Omental fat pad (tissue), 4 donors: Measurements from ENCODE around the gene TPRN. TPM values are rescaled to one million over a fixed set of nuclear protein-coding genes. Genes with fewer than 3 reads are reported as not detected.

ENCODE experiments used
- ATAC-seq: fragments of 150-250 bp; one replicate; pipeline ENCODE4 v1.9.1; 2016; ENCODE audit warnings: mild to moderate bottlenecking, moderate library complexity; ENCODE audit not compliant: low FRiP score
- DNase-seq: peaks from one replicate; pipeline ENCODE4 v3.0.0-alpha.2; 2019; ENCODE audit warnings: low spot score
- CTCF ChIP-seq, 3 donors: fragments of 450-650 bp; IDR thresholded peaks; one replicate each; pipeline ENCODE4 v1.5.1; 2016 to 2017; ENCODE audit warnings: antibody characterized with exemption in 3 of 3, mild to moderate bottlenecking in 3 of 3, moderate library complexity in 2 of 3
- total RNA-seq, 4 donors: library from RNA; depleted of rRNA; stranded (reverse); fragments of >200 nt; gene quantifications; one replicate each; pipeline ENCODE4 v1.1.0, GENCODE V29; 2016

The TPRN gene
- total RNA-seq, 4 donors from 2014 or later = 3.6 to 6.5 (median 4.9) TPM

DNA sequence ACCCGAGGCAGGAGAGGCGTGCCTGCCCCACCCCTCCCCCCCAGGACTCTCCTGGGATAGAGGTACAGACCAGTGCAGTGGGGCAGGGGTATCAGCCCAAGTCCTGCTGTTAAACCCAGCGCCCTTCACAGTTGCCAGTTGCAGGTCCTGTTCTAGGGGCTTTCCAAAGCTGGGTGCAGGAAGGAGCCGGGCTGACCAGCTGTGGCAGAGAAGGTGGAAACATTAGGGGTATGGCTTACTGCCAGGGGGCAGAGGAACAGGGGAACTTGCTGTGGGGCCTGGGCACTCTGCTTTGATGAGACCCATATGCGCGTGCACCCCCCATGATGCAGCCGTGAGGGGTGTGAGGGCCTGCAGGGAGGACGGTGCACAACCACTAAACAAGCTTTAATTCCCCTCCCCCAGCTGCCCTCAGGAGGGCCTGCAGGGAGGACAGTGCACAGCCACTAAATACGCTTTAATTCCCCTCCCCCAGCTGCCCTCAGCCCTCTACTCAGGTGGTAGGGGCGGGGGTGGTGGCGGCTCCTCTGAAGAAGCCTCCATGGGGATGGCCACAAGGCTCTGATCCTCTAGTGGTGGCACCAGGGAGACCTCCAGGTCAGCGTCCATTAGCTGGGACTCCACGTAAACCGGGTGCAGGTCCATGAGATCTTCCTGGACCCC lies 29.9 kb downstream of the TPRN start:
- DNase-seq = no peak
- TF ChIP-seq CTCF (IDR thresholded peaks at IDR 0.05) = no peak
- no peak for ATAC-seq

- DNase-seq = no peak
- no peak for TF ChIP-seq CTCF (IDR thresholded peaks at IDR 0.05)
- no peak for ATAC-seq
These were observed 30.6 kb downstream of the TPRN start, which contains the start of gene LRRC26 for GRCh38 chr9:137169896-137170358. Gene LRRC26, minus strand, starts transcription at chr9:137170051. Its CDS starts 108 bp downstream, at chr9:137169943.

GRCh38 chr9:137168904-137169856 lies 31.4 kb downstream of the TPRN start:
- TF ChIP-seq CTCF (IDR thresholded peaks at IDR 0.05) = no peak
- ATAC-seq (no peak), DNase-seq (no peak)

- TF ChIP-seq CTCF (IDR thresholded peaks at IDR 0.05) = no peak
- DNase-seq (no peak), ATAC-seq (no peak)
These were observed 32.0 kb downstream of the TPRN start for GRCh38 chr9:137168573-137168903.

GRCh38 chr9:137167747-137168572 lies 32.6 kb downstream of the TPRN start:
- DNase-seq (no peak), ATAC-seq (no peak)
- no peak for TF ChIP-seq CTCF (IDR thresholded peaks at IDR 0.05)

GRCh38 chr9:137167277-137167746 lies 33.2 kb downstream of the TPRN start:
- TF ChIP-seq CTCF (IDR thresholded peaks at IDR 0.05) = no peak
- DNase-seq (no peak), ATAC-seq (no peak)
